HG02642 (cell line): ENCODE measurements around the gene CIZ1.

Source experiments
- ATAC-seq: cut with Tn5 transposase; IDR thresholded peaks from one replicate; pipeline ENCODE4 v1.9.1; 2021; ENCODE audit warnings: mild to moderate bottlenecking; ENCODE audit not compliant: unreplicated experiment, poor library complexity

CIZ1 gene

GRCh38 chr9:128164307-128164885 lies 27.0 kb downstream of the CIZ1 start:
- no peak for ATAC-seq

DNA sequence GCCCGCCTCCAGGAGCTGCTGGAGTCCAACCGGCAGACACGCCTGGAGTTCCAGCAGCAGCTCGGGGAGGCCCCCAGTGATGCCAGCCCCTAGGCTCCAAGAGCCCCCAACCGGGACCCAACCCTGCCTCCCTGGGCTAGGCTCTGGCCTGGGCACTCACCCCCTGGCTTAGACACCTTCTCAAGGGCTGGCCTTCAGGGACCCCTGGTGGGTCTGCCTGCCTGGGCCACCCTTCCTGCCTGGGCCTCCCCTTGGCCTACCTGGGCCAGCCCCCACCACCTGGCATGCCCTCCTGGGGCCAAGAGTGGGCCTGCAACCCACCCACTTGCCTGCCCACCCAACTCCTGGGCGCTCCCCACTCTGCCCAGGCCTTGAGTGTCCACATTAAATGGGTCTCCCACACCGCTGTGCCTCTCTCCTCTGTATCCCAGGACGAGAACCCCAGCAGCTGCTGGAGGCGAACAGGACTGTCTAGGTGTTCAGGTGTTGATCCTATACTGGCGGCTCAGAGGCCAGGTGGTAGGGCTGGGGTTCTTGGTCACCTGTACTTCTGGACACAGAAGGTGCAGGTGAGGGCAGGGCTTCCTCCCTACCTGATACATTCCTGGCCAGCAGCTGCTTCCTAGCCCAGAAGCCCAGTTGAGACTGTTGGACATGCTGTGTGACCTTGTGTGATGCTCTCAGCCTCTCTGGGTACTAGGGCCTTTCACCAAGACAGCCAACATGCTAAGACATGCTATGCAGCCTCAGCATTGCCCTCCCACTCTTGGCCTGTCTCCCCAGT lies 27.7 kb downstream of the CIZ1 start:
- ATAC-seq: no peak

- ATAC-seq: no peak
These were observed 28.3 kb downstream of the CIZ1 start for GRCh38 chr9:128163027-128163515.

GRCh38 chr9:128162215-128163026 lies 29.0 kb downstream of the CIZ1 start:
- no peak for ATAC-seq

- ATAC-seq: no peak
These were observed 30.0 kb downstream of the CIZ1 start for GRCh38 chr9:128161215-128161902.

GRCh38 chr9:128160603-128160987 lies 30.8 kb downstream of the CIZ1 start:
- ATAC-seq: peak; percentile 5

DNA sequence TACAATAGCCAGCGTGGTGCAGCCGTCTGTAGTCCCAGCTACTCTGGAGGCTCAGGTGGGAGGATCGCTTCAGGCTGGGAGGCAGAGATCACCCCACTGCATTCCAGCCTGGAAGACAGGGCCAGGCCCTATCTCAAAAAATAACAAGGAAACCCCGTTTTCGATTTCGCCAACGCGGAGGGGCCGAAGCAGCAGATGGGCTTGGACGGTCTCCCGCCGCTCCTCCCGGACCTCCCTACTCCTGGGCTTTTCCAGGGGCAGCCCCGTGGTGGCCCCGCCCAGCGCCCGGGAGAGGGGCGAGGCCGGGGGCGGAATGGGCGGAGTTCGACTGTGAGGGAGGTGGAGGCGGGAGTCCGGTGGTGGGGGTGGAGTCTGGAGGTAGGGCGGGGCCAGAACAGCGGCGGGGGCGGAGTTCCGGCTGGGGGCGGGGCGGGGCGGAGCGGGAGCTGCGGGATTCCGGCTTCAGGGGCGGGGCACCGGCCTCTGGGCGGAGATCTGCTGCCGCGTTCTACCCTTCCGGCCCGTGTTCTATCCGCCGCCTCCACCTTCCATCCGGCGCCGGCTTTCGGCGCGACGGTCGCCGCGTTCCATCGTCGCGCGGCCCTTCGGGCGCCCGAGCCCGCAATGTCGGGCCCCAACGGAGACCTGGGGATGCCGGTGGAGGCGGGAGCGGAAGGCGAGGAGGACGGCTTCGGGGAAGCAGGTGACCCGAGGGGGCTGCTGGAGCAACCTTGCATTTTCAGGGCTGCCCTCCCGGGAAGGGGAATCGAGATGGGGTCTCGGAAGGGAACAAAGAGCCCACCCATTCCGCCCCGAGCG lies 31.4 kb downstream of the CIZ1 start, which contains the start of gene BBLN:
Gene BBLN (plus strand): TSS at position 482 of the 819 bp plus-strand sequence. CDS start 143 bp downstream, at position 625.
- ATAC-seq: peak; percentile 80

DNA sequence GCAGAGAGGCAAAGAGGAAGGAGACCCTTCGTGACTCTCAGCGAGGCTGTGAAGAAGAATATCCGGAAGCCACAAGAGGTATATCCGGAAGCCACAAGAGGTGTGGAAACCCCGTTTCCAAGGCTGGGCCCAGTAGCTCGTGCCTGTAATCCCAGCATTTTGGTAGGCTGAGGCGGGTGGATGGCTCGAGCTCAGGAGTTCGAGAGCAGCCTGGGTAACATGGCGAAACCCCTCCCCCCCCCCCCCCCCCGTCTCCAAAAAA lies 31.9 kb downstream of the CIZ1 start:
- ATAC-seq: peak; percentile 8

- ATAC-seq: no peak
These were observed 35.5 kb downstream of the CIZ1 start for GRCh38 chr9:128155736-128156500.

- ATAC-seq: no peak
These were observed 37.3 kb downstream of the CIZ1 start for GRCh38 chr9:128153947-128154695.

- no peak for ATAC-seq
These were observed 38.1 kb downstream of the CIZ1 start for GRCh38 chr9:128153060-128153946.

GRCh38 chr9:128152133-128153059 lies 39.0 kb downstream of the CIZ1 start:
- ATAC-seq: no peak

GRCh38 chr9:128151309-128152132 lies 39.9 kb downstream of the CIZ1 start:
- ATAC-seq: no peak

- ATAC-seq: no peak
These were observed 40.6 kb downstream of the CIZ1 start for GRCh38 chr9:128150594-128151308.
